Limb (tissue), 2 donors: ENCODE measurements around the gene FBXL7.

Experiments
- DNase-seq, 2 donors: peaks; one replicate each; pipeline ENCODE4 v3.0.0-alpha.2; 2016; ENCODE audit errors: extremely low spot score in 2 of 2

The FBXL7 gene

DNA sequence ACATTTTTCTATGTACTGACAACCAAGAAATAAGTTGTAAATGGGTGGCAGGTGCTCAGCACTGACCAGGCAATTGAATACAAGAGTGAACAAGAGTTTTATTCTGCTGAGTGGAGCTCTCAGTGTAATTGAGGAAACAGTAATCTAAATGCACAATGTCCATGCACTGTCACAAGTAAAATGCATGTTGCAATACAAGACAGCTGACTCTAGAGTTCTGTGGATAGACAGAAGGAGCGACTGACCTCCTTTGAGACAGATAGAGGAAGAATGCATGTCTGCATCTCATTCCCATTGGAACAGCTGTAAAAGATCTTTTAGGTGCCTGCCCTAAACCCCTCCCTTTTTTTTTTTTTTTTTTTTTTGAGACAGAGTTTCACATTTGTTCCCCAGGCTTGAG, 299.0 kb downstream of the FBXL7 start:
- DNase-seq, result no peak

DNA sequence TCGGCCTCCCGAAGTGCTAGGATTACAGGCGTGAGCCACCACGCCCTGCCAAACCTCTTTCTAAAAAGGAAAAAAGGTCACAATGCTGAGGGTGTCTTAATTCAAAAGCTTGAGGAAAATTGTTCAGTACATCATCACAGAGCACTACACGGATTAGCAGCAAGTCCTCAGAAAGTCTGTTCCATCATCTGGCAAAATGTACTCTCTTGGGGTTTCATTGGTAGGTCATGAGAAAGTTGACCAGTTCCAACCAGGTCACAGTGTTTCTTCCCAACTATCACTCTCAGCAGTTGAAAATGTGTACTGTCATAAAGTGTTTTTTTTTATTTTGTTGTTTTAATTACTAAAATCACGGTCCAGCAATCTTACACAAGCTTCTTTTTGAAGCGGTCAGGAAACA, 299.6 kb downstream of the FBXL7 start:
- DNase-seq, result no peak

DNA sequence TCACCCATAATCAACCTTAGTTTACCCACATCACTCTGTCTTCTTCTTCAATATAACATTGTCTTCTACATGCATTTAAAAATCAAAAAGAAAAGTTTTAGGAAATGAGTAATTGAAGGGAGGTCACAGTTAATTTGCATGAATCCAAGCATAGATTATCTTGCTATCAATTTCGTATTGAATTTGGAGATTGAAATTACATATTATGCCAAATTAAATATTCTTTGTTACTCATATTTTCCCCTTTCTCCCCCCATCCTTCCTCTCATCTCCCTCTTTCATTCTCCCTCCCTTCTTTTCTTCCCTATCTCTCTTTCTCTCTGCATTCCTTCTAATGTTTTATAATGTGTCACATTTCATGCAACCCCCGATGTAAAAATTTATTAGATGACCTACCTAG, 303.3 kb downstream of the FBXL7 start:
- no peak for DNase-seq

DNA sequence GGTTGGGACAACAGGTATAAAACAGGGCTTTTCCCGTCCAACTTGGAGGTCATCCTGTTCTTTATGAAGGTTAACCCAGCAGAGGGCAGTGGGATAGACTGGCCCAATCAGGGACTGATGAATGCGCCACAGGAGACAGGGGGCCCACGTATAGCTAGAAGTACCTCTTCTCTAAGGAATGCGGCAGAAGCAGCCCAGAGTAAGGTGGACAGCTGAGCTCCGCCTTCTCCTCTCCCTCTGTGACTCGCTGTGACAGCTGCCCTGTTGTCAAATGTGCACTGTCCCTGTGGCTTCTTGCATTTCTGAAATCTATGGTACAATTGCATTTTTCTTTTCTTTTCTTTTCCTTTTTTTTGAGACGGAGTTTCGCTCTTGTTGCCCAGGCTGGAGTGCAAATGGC, 306.6 kb downstream of the FBXL7 start:
- no peak for DNase-seq

DNA sequence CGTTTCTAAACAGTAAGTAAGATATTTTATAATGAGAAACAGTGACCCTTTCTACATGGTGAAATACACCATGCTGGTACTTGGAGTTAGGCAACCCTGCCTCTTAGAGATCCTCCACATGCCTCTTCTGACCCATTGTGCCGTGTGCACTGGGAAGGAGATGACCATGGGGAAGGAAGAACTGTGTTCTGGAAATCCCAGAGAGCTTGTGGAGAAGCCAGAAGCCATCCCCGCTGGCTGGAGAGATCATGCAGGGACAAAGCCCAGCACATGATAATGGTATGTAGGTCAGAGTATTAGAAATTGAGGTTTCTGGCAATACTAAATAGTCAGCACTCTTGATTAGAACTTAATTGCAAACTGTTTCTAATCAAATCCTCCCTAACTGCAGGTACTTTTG, 307.3 kb downstream of the FBXL7 start:
- no peak for DNase-seq

DNA sequence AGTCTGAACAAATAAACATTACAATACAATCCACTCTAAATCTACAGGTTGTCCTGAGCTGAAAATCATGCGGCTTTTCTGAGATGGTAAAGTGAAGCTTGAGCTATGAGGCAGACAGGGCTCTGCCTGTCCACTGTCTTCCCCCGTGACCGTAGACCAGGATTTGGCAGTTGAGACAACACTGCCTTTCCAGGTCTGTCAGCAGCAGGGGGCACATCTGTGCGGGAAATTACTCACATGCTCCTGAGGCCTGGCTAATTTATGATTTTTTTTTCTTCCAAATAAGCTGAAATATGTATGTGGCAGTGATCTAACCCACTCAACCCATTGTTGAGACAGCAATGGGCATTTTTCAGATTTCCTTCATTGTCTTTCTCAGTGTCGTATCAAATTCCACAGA, 307.9 kb downstream of the FBXL7 start:
- DNase-seq, result peak in 1 of 2 donors; percentile 50

DNA sequence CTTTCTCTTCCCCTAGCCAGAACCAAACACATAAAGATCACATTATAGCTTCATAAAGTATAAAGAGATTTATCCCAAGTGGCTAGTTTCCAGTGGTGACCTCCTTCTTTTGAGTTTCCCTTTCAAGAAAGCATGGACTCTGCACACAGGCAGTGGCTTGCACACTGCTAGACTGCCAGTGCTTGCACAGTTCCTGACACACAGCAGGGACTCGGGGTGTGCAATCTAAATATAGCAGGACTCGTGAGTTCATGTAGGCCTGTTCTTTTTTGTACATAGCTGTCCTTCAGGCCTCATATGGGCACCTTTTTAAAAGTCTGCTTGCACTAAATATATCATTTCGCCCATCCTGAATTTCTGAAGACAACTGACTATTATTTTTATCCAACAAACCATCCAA, 308.6 kb downstream of the FBXL7 start:
- DNase-seq, result no peak

DNA sequence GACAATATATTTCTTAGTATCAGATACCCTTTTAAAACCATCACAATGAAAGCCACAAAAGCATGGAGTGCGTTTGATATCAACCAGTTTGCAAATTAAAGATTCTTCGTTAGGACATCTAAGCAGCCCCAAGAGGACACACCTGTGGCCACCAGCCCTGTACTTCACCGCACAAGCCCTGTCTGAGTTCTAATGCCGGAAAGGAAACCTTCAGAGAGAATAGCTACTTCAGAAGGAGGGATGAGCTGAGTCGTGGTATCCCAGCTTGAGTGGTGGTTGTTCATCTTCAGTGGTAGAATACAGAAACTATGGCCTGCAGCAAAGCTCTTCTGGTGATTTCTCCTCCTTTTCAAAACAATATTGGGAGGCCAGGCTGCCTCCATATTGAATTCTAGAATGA, 319.6 kb downstream of the FBXL7 start:
- DNase-seq, result no peak

DNA sequence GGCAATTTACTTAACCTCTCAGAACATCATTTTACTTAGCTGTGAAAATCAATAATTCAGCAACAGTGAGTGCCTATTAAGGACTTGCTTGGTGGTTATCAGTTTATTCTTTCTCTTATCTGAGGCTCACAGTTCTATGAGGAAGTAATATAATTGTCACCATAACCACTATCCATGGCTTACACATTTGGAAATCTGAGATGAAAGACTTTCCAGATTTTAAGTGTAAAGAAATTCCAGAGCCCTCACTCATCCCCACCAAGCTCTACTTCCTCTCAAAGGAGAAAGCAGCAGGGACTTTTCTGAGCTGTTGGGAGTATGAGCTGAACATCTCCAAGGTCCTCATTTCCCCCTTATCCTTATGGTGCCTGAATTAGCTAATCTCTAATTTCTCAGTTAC, 321.5 kb downstream of the FBXL7 start:
- no peak for DNase-seq

DNA sequence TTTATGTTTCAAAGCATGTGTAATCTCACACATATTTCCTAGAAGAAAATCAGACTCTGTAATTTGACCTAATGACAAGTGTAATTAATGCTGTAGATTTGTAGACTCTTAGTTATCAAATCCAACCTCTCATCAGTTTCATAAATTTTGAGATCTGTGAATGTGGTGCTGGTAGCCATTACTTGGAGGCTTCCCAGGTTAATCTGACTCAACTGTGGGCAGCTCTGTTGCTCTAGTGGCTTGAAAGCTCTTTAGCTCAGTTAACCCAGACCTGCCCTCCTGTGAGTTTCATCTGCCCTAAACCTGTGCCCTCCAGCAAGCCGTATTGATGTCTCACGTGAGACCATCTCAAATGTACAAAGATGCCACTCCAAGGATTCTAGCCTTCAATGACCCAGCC, 323.4 kb downstream of the FBXL7 start:
- no peak for DNase-seq

DNA sequence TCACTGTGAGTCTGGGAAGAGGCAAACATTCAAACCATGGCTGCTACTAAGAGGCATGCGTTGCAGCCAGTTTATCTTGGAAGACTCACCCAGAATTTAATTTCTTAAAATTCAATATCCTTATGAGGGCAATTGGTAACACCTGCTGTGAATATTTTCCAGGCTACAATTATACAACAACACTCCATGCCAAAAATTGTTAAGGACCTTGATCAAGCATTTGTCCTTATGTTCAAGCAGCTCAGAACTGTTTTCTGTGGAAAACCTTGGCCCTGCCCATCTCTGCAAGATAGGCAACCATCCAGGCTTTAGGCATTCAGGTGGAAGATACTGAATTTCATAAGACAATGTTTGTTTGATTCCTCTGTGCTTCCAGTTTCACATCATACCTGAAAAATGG, 327.8 kb downstream of the FBXL7 start:
- no peak for DNase-seq

DNA sequence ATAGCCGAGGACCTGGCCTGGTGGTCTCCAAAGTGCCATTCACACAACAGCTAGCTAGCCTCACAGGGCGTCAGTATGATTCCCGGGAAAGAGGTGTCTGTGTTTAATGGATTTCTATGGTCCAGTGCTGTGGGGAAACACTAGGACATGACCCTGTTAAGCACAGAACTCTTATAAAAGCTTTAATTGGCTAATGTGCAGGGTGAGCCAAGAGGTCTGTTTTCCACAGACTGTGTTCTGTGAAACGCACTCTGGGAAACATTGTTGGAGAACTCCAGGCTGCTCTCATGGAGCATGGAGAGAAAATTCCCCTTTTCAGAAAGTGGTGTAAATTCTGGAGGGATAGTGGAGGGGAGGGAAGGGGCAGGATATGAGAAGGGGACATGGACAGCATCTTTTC, 331.4 kb downstream of the FBXL7 start:
- DNase-seq, result no peak

DNA sequence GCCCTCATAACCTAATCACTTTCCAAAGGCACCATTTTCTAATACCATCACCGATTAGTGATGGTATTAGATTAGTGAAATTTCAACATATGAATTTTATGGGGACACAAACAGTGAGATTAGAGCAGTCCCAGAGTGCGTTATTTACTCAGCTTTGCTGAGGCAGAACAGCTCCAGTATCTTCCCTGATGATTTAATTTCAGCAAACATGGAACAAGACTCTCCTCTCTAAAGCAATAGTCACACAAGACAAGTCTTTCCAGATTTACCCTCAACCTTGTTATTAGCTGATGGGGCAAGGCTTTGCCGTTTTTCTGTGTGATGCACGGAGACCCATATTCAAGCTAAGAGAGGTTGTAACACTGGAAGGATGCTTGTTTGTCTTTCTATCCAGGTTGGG, 333.4 kb downstream of the FBXL7 start:
- no peak for DNase-seq

DNA sequence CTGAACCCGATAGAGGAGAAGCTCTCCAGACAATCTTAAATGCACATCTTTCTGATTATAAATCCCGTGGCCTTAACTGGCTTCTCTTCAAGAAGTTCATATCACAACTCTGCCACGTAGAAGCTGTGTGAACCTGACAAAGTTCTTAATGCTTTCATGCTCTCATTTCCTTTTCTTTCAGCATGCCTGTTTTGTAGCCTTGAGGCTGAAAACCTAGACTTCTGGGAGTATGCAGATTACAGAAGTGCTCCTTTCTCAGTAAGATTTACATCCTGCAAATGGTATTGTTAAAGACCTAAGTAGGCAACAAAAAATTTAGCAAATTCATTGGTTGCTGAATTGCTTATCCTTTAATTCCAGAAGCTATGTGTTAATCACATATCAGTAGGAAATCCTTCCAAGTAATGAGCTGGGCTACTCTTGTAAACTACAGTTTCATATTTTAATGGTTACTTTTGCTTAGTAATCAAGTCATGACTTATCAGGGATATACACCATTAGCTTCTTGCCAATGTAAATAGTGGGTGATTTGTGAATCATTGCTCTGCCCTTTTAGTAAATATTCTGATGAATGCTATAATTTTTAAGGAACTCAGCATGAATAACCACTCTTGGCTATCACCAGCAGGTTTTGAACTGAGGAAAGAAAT, 334.7 kb downstream of the FBXL7 start:
- DNase-seq, result no peak

DNA sequence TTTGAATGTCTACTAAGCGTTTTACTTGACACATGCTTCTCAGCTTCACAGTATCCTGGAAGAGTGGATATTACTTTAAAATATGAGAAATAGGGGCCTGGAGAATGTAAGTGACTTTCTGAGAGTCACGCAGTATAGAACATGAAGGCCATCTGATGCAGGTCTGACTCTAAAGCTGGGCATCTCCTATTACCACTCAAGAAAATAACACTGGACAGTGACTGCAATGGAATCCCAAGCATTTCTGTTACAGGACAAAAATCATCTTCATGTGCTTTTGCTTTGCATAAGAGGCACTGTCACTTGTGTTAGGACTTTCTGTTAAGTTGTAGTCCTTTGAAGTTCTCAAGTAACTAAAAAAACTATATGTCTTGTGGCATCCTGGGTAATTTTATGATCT, 335.5 kb downstream of the FBXL7 start:
- no peak for DNase-seq

DNA sequence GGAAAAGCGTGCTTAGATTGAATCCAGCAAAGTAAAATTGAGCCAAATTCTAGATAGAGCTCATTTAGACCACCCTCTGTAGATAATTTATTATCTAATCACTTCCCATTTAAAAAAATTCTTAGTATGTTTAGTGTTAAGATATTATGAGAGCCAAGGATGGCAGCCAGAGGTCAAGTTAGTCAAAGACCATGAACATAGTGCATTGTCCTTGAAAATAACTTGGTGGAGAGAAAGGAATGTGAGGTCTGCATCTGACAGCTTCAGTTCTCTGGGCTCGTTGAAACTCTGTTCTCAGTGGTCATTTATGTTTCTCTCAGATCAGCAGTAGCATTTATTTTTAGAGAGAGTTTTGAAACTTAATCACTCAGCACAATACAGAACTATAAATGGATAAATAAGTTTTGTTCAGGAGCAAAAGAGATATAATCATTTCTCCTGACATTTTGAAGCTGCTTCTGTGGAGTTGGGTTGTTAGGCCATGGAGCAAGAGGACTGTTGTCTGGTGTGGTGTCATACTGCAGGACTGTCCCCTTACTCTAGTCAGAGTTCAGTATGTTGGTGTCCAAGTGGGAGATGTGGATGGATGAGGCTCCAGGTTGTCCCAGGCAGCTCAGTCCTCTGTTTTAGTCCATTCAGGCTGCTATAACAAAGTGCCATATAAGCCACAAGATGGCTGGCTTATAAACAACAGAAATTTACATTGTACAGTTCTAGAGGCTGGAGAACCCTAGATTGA, 337.7 kb downstream of the FBXL7 start:
- DNase-seq, result no peak

DNA sequence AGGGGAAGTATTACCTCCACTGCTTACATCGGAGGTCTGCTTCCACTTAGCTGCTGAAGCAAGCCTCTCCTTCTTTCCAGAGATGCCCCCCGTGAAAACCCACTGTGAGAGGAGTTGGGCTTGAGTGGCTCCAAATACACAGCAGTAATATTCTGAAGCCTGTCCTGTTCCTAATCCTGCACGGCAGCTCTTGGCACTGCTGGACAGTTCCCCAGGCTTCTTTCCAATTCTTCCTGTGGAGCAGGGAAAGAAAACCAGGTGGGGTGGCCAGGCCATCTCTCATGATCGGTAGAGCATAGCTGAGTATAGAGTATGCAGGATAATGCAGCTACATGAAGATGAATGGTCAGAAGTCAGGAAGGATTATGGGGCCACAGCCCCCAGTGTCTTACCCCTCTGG, 344.3 kb downstream of the FBXL7 start:
- no peak for DNase-seq

DNA sequence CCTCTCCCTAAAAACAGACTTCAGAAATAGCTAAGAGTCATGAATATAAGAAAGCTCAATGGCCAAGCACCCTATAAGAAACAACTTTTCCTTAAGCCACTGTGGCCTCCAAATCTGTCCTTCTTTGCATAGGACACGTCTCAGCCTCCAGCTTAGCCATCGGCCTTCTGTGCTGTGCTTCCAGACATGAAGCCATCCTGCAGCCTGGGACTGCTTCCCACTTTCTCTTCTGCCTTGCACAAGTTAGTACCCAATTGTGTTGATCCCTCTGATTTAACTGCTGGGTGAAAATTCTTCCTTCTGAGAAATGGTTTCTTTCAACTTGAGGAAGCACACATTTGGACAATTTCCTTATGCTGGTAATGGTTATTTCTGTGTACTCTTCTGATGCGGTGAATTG, 344.9 kb downstream of the FBXL7 start:
- DNase-seq, result no peak

DNA sequence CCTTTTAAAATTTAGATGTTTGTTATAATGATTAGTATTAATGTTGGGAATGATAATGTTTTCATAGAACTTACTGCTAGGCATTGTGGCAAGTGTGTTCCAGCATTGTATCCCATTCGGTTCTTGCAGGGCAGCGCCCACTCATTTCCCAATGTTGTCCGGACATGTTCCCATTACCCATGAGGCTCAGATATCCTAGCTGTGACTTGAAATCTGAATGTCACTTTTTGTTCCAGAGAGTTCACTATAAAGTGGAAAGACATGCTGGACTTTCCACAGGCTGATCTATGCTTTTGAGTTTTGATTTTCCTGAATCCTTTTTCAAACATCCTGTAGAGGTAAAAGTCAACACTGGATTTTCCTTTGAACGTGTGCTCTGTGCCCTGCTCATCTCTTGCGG, 350.6 kb downstream of the FBXL7 start:
- no peak for DNase-seq

DNA sequence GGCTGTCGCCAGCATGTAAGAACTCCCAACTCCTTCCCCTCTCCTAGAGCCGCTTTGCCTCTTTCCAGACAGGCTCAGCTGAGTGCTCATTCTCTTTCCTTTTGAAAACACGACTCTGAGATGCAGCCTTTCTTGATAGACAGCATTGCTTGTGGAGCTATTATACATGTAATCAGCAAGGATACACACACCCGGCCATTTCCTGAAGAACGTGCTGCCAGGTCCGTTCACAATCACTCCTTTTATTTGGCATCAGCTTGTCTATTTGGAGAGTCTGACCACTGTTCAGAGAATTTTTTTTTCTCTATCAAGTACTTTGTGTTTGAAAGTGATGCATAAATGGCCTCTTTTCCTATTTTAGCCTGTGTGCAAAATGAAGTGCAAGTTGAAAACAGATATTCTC, 351.0 kb downstream of the FBXL7 start:
- DNase-seq, result no peak

DNA sequence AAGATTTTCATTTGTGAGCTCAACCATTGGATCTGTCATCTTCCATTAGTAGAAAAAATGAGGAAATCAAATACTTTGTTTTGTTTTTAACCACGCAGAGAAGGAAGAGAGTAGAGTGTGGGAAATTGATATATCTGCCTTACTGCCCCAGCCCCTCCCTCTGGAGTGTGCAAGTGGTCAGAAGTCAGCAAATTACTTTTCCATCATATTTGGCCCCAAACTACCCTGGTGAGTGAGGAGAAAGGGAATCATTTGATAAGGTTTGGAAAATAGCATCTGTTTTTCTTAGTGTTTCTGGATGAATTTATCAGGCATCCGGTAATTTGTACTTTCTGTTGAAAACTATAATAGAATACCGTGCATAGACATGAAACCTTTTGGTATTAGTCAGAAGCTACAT, 352.2 kb downstream of the FBXL7 start:
- no peak for DNase-seq

DNA sequence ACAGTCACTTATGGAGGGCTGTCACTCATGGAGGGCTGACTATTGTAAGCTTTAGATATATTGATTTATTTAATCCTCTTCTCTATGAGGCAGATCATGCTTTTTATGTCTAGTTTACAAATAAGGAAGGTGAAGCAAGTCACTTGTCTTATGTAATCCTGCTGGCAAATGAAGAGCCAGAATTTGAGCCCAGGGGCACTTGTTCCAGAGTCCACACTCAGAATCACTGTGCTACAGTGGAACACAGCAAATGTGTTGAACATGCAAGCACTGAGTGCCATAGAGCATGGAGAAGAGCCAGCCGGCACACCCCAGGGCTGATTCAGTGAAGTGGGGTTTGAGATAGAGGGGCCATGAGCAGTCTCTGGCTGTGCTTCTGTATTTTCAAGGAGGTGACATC, 353.0 kb downstream of the FBXL7 start:
- DNase-seq, result no peak

DNA sequence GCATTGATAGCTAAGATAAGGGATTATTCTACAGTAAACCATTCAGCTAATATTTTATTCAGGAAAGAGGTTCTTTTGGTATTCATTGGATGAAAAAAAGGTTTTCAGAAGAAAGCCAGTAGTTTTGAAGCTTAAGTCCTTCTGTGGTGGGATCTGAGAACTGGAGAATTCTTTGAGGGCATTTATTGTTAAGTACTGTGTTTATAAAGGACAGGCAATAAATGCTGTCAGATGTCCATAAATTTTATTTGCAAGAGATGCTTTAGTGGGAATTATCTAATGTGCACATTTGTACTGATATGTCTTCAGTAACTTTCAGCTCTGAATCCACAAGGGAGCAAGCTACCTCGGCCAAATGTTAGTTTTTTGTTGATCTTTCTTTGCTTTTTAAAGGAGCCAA, 358.3 kb downstream of the FBXL7 start:
- DNase-seq, result no peak
